H1 (cell line): ENCODE measurements around the gene PCNX3.

ENCODE experiments used
- CEBPB ChIP-seq: IDR thresholded peaks from 2 replicates; pipeline ENCODE4 v1.6.1; 2012; ENCODE audit warnings: low read depth, low read length
- CHD1 ChIP-seq: IDR thresholded peaks from 2 replicates; pipeline ENCODE4 v1.6.1; 2012; ENCODE audit warnings: low read depth, low read length, improper control_type of control experiment
- CTCF ChIP-seq, 3 experiments: IDR thresholded peaks; 1 replicate in 2 of 3; 2 replicates in 1 of 3; pipeline versions ENCODE4 v1.5.1 to v1.6.1; 2011; ENCODE audit warnings: low read length in 3 of 3, mild to moderate bottlenecking in 3 of 3, inconsistent platforms in 2 of 3, low read depth in 1 of 3, moderate library complexity in 1 of 3; ENCODE audit not compliant: insufficient read depth in 1 of 3; ENCODE audit errors: control extremely low read depth in 1 of 3
- EP300 ChIP-seq, 2 experiments: IDR thresholded peaks; 1 replicate in 1 of 2; 2 replicates in 1 of 2; pipeline ENCODE4 v1.6.1; 2011 to 2012; ENCODE audit warnings: low read depth in 2 of 2, low read length in 2 of 2, mild to moderate bottlenecking in 2 of 2, borderline replicate concordance in 1 of 2, inconsistent platforms in 1 of 2, moderate library complexity in 1 of 2
- GABPA ChIP-seq: IDR thresholded peaks from 2 replicates; pipeline ENCODE4 v1.6.1; 2011; ENCODE audit warnings: mild to moderate bottlenecking, low read length, moderate library complexity, borderline replicate concordance; ENCODE audit not compliant: insufficient read depth
- PHF8 ChIP-seq: fragments of 200-600 bp; sonication (generic); conservative IDR thresholded peaks from 2 replicates; pipeline ENCODE4 v1.7.1; 2012; ENCODE audit warnings: low read depth, mild to moderate bottlenecking, inconsistent platforms, low read length, moderate library complexity
- POLR2A ChIP-seq, 2 experiments: IDR thresholded peaks; 1 replicate in 1 of 2; 2 replicates in 1 of 2; pipeline ENCODE4 v1.6.1; 2011; ENCODE audit warnings: low read depth in 2 of 2, low read length in 2 of 2, mild to moderate bottlenecking in 2 of 2; ENCODE audit errors: control extremely low read depth in 1 of 2
- RFX5 ChIP-seq: IDR thresholded peaks from 2 replicates; pipeline ENCODE4 v1.6.1; 2011; ENCODE audit warnings: low read depth, low read length, improper control_type of control experiment, borderline replicate concordance
- SP1 ChIP-seq: IDR thresholded peaks from 2 replicates; pipeline ENCODE4 v1.6.1; 2011; ENCODE audit warnings: low read depth, low read length
- SUZ12 ChIP-seq: fragments of 200-600 bp; sonication (generic); IDR thresholded peaks from 2 replicates; pipeline ENCODE4 v1.6.1; 2012; ENCODE audit warnings: mild to moderate bottlenecking, inconsistent platforms, low read length, moderate library complexity, mixed read lengths
- TBP ChIP-seq: IDR thresholded peaks from 2 replicates; pipeline ENCODE4 v1.6.1; 2011; ENCODE audit warnings: low read depth, low read length, improper control_type of control experiment
- USF2 ChIP-seq: IDR thresholded peaks from 2 replicates; pipeline ENCODE4 v1.6.1; 2011; ENCODE audit warnings: low read length, improper control_type of control experiment
- YY1 ChIP-seq: IDR thresholded peaks from 2 replicates; pipeline ENCODE4 v1.6.1; 2011; ENCODE audit warnings: low read depth, mild to moderate bottlenecking, low read length

GRCh38 chr11:65622011-65622410, 6.4 kb downstream of the PCNX3 start:
- no peak for TF ChIP-seq USF2
- TF ChIP-seq CEBPB = no peak
- TF ChIP-seq EP300 (IDR thresholded peaks at IDR 0.05; ENCODE audit: borderline replicate concordance in 1 of 2, low read depth in 2 of 2, low read length in 2 of 2) = no peak
- TF ChIP-seq CTCF (IDR thresholded peaks at IDR 0.05; ENCODE audit: control extremely low read depth in 1 of 3, insufficient read depth in 1 of 3, low read depth in 1 of 3, low read length in 3 of 3) = no peak
- no peak for TF ChIP-seq CHD1
- TF ChIP-seq SP1 = no peak
- no peak for TF ChIP-seq TBP
- no peak for TF ChIP-seq POLR2A (IDR thresholded peaks at IDR 0.05; ENCODE audit: control extremely low read depth in 1 of 2, low read depth in 2 of 2, low read length in 2 of 2)
- TF ChIP-seq GABPA = no peak
- TF ChIP-seq SUZ12 = no peak
- no peak for TF ChIP-seq YY1
- TF ChIP-seq RFX5 = no peak
- no peak for TF ChIP-seq PHF8
